Fibroblast of pulmonary artery (primary cell): ENCODE measurements around the gene POLK.
"Not testable (repeated sequence)": the region's sequence is repeated elsewhere in the genome, so short reads cannot be mapped to it uniquely, and the experiment has no call there.

ENCODE experiments used
- DNase-seq: peaks from one replicate; pipeline ENCODE4 v3.0.0-alpha.2; 2010; ENCODE audit warnings: low read depth
- H3K4me3 ChIP-seq: replicated peaks from 2 replicates; pipeline ENCODE4 v1.5.1; 2011; ENCODE audit warnings: low read depth, mild to moderate bottlenecking, control low read depth, low read length, moderate library complexity
- CTCF ChIP-seq: IDR thresholded peaks from 2 replicates; pipeline ENCODE4 v1.5.1; 2011; ENCODE audit warnings: mild to moderate bottlenecking, control low read depth, low read length, inconsistent platforms; ENCODE audit errors: missing control alignments

Gene POLK

GRCh38 chr5:75526070-75526469, 14.4 kb downstream of the POLK start:
- no peak overlapping the region for H3K4me3 ChIP-seq
- no peak for DNase-seq
- TF ChIP-seq CTCF: no peak

DNA sequence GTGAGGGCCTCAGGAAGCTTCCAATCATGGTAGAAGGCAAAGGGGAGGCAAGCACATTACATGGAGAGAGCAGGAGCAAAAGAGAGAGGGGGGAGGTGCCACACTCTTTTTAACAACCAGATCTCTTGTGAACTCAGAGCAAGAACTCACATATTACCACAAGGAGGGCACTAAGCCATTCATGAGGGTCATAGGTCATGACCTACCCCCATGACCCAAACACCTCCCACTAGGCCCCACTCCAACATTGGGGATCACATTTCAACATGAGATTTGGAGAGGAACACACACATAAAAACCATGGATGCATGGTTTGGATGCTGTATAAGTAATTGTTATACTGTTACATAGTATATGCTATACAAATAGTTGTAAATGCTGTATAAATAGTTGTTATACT, 17.5 kb downstream of the POLK start:
- H3K4me3 ChIP-seq: no peak overlapping the region
- DNase-seq: no peak
- no peak for TF ChIP-seq CTCF

- no peak overlapping the region for H3K4me3 ChIP-seq
- no peak for DNase-seq
- no peak for TF ChIP-seq CTCF
These were observed 20.5 kb downstream of the POLK start for GRCh38 chr5:75532190-75532589.

DNA sequence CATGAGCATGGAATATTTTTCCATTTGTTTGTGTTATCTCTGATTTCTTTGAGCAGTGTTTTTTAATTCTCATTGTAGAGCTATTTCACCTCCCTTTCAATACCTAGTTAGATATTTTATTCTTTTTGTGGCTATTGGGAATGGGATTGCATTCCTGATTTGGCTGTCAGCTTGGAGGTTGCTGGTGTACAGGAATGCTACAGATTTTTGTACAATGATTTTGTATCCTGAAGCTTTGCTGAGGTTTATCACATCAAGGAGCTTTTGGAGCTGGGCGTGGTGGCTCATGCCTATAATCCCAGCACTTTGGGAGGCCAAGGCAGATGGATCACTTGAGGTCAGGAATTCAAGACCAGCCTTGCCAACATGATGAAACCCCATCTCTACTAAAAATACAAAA, 22.0 kb downstream of the POLK start:
- not testable (repeated sequence) for H3K4me3 ChIP-seq, DNase-seq

GRCh38 chr5:75534734-75535133, 23.0 kb downstream of the POLK start:
- no peak for TF ChIP-seq CTCF
- no peak overlapping the region for H3K4me3 ChIP-seq
- DNase-seq: no peak

GRCh38 chr5:75536147-75536546, 24.5 kb downstream of the POLK start:
- no peak for TF ChIP-seq CTCF

GRCh38 chr5:75536694-75537360, 25.1 kb downstream of the POLK start:
- TF ChIP-seq CTCF: no peak

More at GRCh38 chr5:75536147-75536546, 24.5 kb downstream of the POLK start:
- DNase-seq: no peak
- H3K4me3 ChIP-seq: no peak overlapping the region

More at GRCh38 chr5:75536694-75537360, 25.1 kb downstream of the POLK start:
- no peak for DNase-seq
- H3K4me3 ChIP-seq: no peak overlapping the region
